ENCODE results near the gene CDK14. TPM values are rescaled to one million over a fixed set of nuclear protein-coding genes. Genes with fewer than 3 reads are reported as not detected.

The CDK14 gene
- total and polyA plus RNA-seq, 10 of the 15 experiments (the other 5 are each of a cell fraction or from before 2014, with no cell fraction given) = 6.5 to 61.3 (median 24.2) TPM

DNA sequence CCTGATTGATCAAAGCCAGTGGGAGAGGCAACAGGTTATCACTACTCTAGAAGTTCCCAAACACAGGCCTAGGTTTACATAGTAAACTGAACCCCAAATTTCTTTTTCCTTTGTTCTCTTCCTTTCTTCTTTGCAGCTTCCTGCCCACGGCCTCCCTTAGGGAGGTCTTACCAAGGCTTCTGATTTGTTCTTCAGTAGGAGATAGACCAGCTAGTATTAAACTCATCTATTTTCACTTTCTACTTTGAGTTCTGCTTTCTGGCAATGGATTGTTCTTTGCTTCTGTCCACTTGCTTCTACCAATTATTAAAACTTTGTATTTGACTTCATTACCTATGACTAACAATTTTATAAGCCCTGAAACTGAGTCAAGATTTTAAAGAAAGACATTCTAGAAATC lies 417.0 kb downstream of the CDK14 start:
- ChIA-PET RAD21 (ENCODE audit: unreplicated experiment) (interaction anchor here (0.7 kb wide), 1 partner anchor 304 kb away, joined by 3 read pairs; no protein-coding TSS in a partner anchor), POLR2A (interaction anchor here (0.7 kb wide), 2 partner anchors 34 to 251 kb away, joined by 3 to 5 read pairs; no protein-coding TSS in a partner anchor), CTCF (interaction anchor here (1.4 to 1.5 kb wide), 2 partner anchors 10 to 304 kb away, joined by 3 read pairs; no protein-coding TSS in a partner anchor), SMC1A (ENCODE audit: uncharacterized antibody, unreplicated experiment) (interaction anchor here (0.6 to 1.3 kb wide), 6 partner anchors 9 to 270 kb away, joined by 3 to 6 read pairs (median 3); no protein-coding TSS in a partner anchor)
- no TSS peak for BruUV-seq (replicated peaks)
- Histone ChIP-seq H2AFZ (ENCODE audit: control insufficient read depth, low read depth, low read length) (peak overlapping the region; percentile 16; the same call in 1 of the 2 replicates), H3K9ac (ENCODE audit: control insufficient read depth, insufficient read depth, low read length) (no peak overlapping the region), H3K79me2 (ENCODE audit: control insufficient read depth, insufficient read depth, low read length) (no peaks in the 10 kb centered on the region), H3K4me1 (ENCODE audit: control insufficient read depth, insufficient read depth, low read length) (no peaks in the 10 kb centered on the region), H4K20me1 (ENCODE audit: control insufficient read depth, insufficient read depth) (no peaks in the 10 kb centered on the region), H3K4me2 (ENCODE audit: control insufficient read depth, insufficient read depth) (no peak overlapping the region), H3K9me3 (replicated peaks; ENCODE audit: control insufficient read depth, insufficient read depth, low read length) (no peaks in the 10 kb centered on the region), H3K4me3 (no peak overlapping the region), H3K36me3 (ENCODE audit: control insufficient read depth in 2 of 2, insufficient read depth in 2 of 2, low read length in 1 of 2) (no peaks in the 10 kb centered on the region), H3K27ac (ENCODE audit: control insufficient read depth, insufficient read depth) (no peak overlapping the region), H3K27me3 (replicated peaks in 1 of 2; ENCODE audit: control insufficient read depth in 2 of 2, insufficient read depth in 2 of 2, low read length in 1 of 2) (no peaks in the 10 kb centered on the region)
- WGBS (ENCODE audit: insufficient coverage, insufficient replicate concordance, low lambda C conversion rate, missing lambda C conversion rate) = 0% methylated on average over 1 of the region's 1 CpG
- FAIRE-seq (no peak), ATAC-seq (peak; percentile 63), DNase-seq (ENCODE audit: low read depth, low spot score) (no peak)
- in situ Hi-C loops (cut with MboI) = no loop called here
- TF ChIP-seq SPI1 (IDR thresholded peaks at IDR 0.05; ENCODE audit: borderline replicate concordance, insufficient read depth, low read depth, low read length) (peak; percentile 18; the same call in 1 of the 2 replicates), DPF2 (IDR thresholded peaks at IDR 0.05) (no peak)
- intact Hi-C loops (cut with micrococcal nuclease; ENCODE audit: unreplicated experiment) = no loop called here

DNA sequence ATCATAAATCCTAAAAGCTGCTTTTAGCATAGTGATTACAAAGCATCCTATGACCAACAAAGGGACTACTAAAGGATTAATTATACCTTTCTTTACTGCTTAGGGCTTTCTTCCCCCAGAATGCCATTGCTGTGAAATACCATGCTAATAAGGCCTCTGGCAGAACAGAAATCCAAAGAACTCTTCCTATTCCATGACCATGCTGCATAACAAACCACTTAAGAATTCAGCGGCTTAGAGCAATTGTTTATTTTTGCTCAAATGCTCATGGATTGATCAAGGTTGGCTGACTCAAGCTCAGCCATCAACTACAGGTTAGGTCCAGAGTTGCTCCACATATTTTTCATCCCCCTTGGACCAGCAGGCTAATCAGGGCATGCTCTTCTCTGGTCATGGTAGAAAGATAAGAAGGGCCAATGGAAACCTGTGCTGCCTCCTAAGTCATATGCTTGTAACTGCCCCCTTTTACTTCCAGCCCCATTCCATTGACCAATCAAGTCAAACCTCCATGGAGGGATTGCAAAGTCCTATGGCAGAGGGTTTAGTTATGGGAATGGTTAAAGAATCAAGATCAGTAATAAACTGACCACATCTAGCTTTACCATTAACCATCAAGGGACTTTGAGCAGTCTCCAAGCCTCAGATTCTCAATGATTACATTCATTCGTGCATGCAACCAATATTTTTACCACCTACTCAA lies 423.7 kb downstream of the CDK14 start:
- no peak overlapping the region for H2AFZ ChIP-seq (ENCODE audit: control insufficient read depth, low read depth, low read length)
- no peaks in the 10 kb centered on the region for H3K79me2 ChIP-seq (ENCODE audit: control insufficient read depth, insufficient read depth, low read length)
- RAD21 ChIA-PET (ENCODE audit: unreplicated experiment) = no interaction called here
- H3K9me3 ChIP-seq (replicated peaks; ENCODE audit: control insufficient read depth, insufficient read depth, low read length) = no peaks in the 10 kb centered on the region
- H4K20me1 ChIP-seq (ENCODE audit: control insufficient read depth, insufficient read depth) = no peaks in the 10 kb centered on the region
- 88% methylated on average over 2 of the region's 2 CpGs for WGBS (ENCODE audit: insufficient coverage, insufficient replicate concordance, low lambda C conversion rate, missing lambda C conversion rate)
- no peaks in the 10 kb centered on the region for H3K27me3 ChIP-seq (replicated peaks in 1 of 2; ENCODE audit: control insufficient read depth in 2 of 2, insufficient read depth in 2 of 2, low read length in 1 of 2)
- ATAC-seq (no peak), DNase-seq (ENCODE audit: low read depth, low spot score) (no peak), FAIRE-seq (no peak)
- CTCF ChIA-PET = no interaction called here
- no peak overlapping the region for H3K27ac ChIP-seq (ENCODE audit: control insufficient read depth, insufficient read depth)
- intact Hi-C loops (cut with micrococcal nuclease; ENCODE audit: unreplicated experiment) = no loop called here
- H3K36me3 ChIP-seq (ENCODE audit: control insufficient read depth in 2 of 2, insufficient read depth in 2 of 2, low read length in 1 of 2) = no peaks in the 10 kb centered on the region
- H3K9ac ChIP-seq (ENCODE audit: control insufficient read depth, insufficient read depth, low read length) = no peak overlapping the region
- no peak overlapping the region for H3K4me2 ChIP-seq (ENCODE audit: control insufficient read depth, insufficient read depth)
- SMC1A ChIA-PET (ENCODE audit: uncharacterized antibody, unreplicated experiment) = interaction anchor here (0.7 to 2.8 kb wide), 4 partner anchors 15 to 310 kb away, joined by 3 to 14 read pairs (median 5); no protein-coding TSS in a partner anchor
- POLR2A ChIA-PET = no interaction called here
- no peak overlapping the region for H3K4me3 ChIP-seq
- H3K4me1 ChIP-seq (ENCODE audit: control insufficient read depth, insufficient read depth, low read length) = no peaks in the 10 kb centered on the region
- no TSS peak for BruUV-seq (replicated peaks)
- in situ Hi-C loops (cut with MboI) = loop anchor here (5.0 kb wide), 1 partner anchor 318 kb away; no protein-coding TSS in a partner anchor
- no peak for TF ChIP-seq RBBP5 (conservative IDR thresholded peaks at IDR 0.05)
- no peak for TF ChIP-seq KAT2A (conservative IDR thresholded peaks at IDR 0.05; ENCODE audit: control insufficient read depth, low read depth, low read length)
- TF ChIP-seq, protein P1, sequence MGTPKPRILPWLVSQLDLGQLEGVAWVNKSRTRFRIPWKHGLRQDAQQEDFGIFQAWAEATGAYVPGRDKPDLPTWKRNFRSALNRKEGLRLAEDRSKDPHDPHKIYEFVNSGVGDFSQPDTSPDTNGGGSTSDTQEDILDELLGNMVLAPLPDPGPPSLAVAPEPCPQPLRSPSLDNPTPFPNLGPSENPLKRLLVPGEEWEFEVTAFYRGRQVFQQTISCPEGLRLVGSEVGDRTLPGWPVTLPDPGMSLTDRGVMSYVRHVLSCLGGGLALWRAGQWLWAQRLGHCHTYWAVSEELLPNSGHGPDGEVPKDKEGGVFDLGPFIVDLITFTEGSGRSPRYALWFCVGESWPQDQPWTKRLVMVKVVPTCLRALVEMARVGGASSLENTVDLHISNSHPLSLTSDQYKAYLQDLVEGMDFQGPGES (IDR thresholded peaks at IDR 0.05) = no peak
- TF ChIP-seq ZBED1 (IDR thresholded peaks at IDR 0.05; ENCODE audit: borderline replicate concordance) = no peak
- TF ChIP-seq, protein P2, sequence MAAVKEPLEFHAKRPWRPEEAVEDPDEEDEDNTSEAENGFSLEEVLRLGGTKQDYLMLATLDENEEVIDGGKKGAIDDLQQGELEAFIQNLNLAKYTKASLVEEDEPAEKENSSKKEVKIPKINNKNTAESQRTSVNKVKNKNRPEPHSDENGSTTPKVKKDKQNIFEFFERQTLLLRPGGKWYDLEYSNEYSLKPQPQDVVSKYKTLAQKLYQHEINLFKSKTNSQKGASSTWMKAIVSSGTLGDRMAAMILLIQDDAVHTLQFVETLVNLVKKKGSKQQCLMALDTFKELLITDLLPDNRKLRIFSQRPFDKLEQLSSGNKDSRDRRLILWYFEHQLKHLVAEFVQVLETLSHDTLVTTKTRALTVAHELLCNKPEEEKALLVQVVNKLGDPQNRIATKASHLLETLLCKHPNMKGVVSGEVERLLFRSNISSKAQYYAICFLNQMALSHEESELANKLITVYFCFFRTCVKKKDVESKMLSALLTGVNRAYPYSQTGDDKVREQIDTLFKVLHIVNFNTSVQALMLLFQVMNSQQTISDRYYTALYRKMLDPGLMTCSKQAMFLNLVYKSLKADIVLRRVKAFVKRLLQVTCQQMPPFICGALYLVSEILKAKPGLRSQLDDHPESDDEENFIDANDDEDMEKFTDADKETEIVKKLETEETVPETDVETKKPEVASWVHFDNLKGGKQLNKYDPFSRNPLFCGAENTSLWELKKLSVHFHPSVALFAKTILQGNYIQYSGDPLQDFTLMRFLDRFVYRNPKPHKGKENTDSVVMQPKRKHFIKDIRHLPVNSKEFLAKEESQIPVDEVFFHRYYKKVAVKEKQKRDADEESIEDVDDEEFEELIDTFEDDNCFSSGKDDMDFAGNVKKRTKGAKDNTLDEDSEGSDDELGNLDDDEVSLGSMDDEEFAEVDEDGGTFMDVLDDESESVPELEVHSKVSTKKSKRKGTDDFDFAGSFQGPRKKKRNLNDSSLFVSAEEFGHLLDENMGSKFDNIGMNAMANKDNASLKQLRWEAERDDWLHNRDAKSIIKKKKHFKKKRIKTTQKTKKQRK (IDR thresholded peaks at IDR 0.05; ENCODE audit: low read depth, low read length) = no peak
- TF ChIP-seq, protein P3, sequence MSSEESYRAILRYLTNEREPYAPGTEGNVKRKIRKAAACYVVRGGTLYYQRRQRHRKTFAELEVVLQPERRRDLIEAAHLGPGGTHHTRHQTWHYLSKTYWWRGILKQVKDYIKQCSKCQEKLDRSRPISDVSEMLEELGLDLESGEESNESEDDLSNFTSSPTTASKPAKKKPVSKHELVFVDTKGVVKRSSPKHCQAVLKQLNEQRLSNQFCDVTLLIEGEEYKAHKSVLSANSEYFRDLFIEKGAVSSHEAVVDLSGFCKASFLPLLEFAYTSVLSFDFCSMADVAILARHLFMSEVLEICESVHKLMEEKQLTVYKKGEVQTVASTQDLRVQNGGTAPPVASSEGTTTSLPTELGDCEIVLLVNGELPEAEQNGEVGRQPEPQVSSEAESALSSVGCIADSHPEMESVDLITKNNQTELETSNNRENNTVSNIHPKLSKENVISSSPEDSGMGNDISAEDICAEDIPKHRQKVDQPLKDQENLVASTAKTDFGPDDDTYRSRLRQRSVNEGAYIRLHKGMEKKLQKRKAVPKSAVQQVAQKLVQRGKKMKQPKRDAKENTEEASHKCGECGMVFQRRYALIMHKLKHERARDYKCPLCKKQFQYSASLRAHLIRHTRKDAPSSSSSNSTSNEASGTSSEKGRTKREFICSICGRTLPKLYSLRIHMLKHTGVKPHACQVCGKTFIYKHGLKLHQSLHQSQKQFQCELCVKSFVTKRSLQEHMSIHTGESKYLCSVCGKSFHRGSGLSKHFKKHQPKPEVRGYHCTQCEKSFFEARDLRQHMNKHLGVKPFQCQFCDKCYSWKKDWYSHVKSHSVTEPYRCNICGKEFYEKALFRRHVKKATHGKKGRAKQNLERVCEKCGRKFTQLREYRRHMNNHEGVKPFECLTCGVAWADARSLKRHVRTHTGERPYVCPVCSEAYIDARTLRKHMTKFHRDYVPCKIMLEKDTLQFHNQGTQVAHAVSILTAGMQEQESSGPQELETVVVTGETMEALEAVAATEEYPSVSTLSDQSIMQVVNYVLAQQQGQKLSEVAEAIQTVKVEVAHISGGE (CRISPR knock-in tag; IDR thresholded peaks at IDR 0.05) = no peak

All from GM12878 (cell line).